ENCODE measurements around the gene NLGN2.

The NLGN2 gene

DNA sequence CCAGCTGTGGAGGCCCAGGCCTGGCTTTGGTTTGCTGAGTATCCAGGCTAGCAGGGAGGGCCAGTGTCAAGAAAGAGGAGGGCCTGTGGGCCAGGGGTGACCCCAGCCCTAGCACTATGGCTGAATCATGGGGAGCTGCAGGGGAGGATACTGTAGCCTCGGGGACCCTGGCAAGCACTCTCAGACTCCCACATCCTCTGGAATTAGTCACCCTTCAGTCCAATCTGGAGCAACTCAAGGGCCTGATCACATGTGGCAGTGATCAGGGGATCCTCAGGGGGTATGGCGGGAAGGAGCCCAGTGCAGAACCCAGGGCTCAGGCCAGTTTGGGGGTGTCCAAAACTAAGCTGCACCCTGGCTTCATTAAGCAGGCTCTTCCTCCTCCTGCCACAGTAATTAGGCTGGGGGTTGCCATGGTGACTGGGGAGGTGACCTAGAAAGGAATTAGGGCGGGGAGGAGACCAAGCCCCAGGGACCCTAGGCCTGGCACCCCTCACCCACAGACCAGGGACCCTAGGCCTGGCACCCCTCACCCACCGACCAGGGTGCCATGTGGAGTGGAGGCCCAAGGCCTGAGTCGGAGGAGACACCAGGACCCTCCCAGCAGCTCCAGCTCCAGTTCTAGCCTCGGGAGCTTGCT, 5.8 kb downstream of the NLGN2 start:
- no peak for DNase-seq (ENCODE audit: extremely low read depth, low read depth)
- no peak for TF ChIP-seq CTCF (IDR thresholded peaks at IDR 0.05; ENCODE audit: low read depth, low read length, missing control alignments)
- no peak overlapping the region for H3K4me3 ChIP-seq (replicated peaks; ENCODE audit: low read depth, low read length)

- H3K4me3 ChIP-seq (replicated peaks; ENCODE audit: low read depth, low read length): no peak overlapping the region
- no peak for TF ChIP-seq CTCF (IDR thresholded peaks at IDR 0.05; ENCODE audit: low read depth, low read length, missing control alignments)
- DNase-seq (ENCODE audit: extremely low read depth, low read depth): no peak
These were observed 7.2 kb downstream of the NLGN2 start for GRCh38 chr17:7414837-7415236.

GRCh38 chr17:7415784-7416183, 8.1 kb downstream of the NLGN2 start:
- TF ChIP-seq CTCF (IDR thresholded peaks at IDR 0.05; ENCODE audit: low read depth, low read length, missing control alignments): no peak
- DNase-seq (ENCODE audit: extremely low read depth, low read depth): no peak
- H3K4me3 ChIP-seq (replicated peaks; ENCODE audit: low read depth, low read length): no peak overlapping the region

GRCh38 chr17:7416323-7416722, 8.7 kb downstream of the NLGN2 start:
- no peak for DNase-seq (ENCODE audit: extremely low read depth, low read depth)
- no peak overlapping the region for H3K4me3 ChIP-seq (replicated peaks; ENCODE audit: low read depth, low read length)
- no peak for TF ChIP-seq CTCF (IDR thresholded peaks at IDR 0.05; ENCODE audit: low read depth, low read length, missing control alignments)

GRCh38 chr17:7417056-7417655, 9.5 kb downstream of the NLGN2 start:
- DNase-seq (ENCODE audit: extremely low read depth, low read depth): no peak
- H3K4me3 ChIP-seq (replicated peaks; ENCODE audit: low read depth, low read length): no peak overlapping the region
- TF ChIP-seq CTCF (IDR thresholded peaks at IDR 0.05; ENCODE audit: low read depth, low read length, missing control alignments): no peak

DNA sequence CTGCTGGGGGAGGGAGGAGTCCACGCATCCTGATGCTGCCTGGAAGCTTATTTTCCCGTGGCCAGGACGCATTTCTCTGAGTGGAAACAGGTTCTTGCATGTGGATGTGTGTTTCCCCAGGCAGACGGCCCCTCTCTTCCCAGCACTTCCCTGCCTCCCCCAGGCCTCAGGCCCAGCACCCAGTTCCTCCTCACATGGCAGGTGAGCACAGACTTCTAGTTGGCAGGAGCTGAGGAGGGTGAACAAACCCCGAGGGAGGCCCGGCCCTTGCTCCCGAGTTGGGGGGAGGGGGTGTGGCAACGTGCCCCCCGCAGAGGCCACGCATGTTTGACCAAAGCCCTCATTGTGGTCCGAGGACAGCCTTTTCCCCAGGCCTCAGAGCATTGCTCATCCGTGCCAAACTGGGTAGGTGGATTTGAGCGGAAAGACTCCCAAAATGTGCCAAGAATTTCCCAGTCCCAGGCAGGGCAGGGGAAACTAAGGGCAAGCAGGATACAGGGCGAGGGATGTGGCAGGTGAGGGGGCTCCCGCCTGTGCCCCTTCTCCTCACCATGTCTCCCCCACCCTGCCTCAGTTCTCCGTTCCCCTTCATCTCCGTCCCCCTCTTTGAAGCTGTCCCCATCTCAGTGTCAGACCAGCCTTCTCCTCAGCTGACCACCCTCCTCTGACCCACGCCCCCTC, 11.0 kb downstream of the NLGN2 start:
- no peak for DNase-seq (ENCODE audit: extremely low read depth, low read depth)
- no peak for TF ChIP-seq CTCF (IDR thresholded peaks at IDR 0.05; ENCODE audit: low read depth, low read length, missing control alignments)

More for the DNA sequence above, 11.0 kb downstream of the NLGN2 start:
- H3K4me3 ChIP-seq (replicated peaks; ENCODE audit: low read depth, low read length): no peak overlapping the region
